K562 (cell line): Measurements from ENCODE around the gene RNF41. TPM values are rescaled to one million over a fixed set of nuclear protein-coding genes. Genes with fewer than 3 reads are reported as not detected.

Source experiments
- CCNT2 ChIP-seq: IDR thresholded peaks from 2 replicates; pipeline ENCODE4 v1.6.1; 2011; ENCODE audit warnings: borderline replicate concordance, low read depth, mild to moderate bottlenecking, moderate library complexity, mixed read lengths, low read length; ENCODE audit not compliant: insufficient read length; ENCODE audit errors: extremely low read depth
- EP400 ChIP-seq: fragments of 450-650 bp; IDR thresholded peaks from 2 replicates; pipeline ENCODE4 v1.6.1; 2017; ENCODE audit warnings: antibody characterized with exemption, mild to moderate bottlenecking, moderate library complexity
- HMGN3 ChIP-seq: IDR thresholded peaks from 2 replicates; pipeline ENCODE4 v1.6.1; 2011; ENCODE audit warnings: borderline replicate concordance, low read depth, mild to moderate bottlenecking, mixed read lengths, low read length; ENCODE audit not compliant: insufficient read length; ENCODE audit errors: extremely low read depth
- HNRNPUL1 ChIP-seq: fragments of 200-400 bp; formaldehyde crosslinking; IDR thresholded peaks from 2 replicates; pipeline ENCODE4 v1.6.1; 2017; ENCODE audit warnings: low read length
- KDM5B ChIP-seq: fragments of 200-600 bp; sonication (generic); IDR thresholded peaks from 2 replicates; pipeline ENCODE4 v1.6.1; 2012; ENCODE audit warnings: low read depth, mild to moderate bottlenecking, moderate library complexity, low read length, control low read depth, inconsistent platforms; ENCODE audit not compliant: insufficient replicate concordance
- KHSRP ChIP-seq: fragments of 450-650 bp; IDR thresholded peaks from 2 replicates; pipeline ENCODE4 v1.6.1; 2017
- MIER1 ChIP-seq: fragments of 450-650 bp; IDR thresholded peaks from 2 replicates; pipeline ENCODE4 v1.6.1; 2016; ENCODE audit warnings: antibody characterized with exemption, mild to moderate bottlenecking, low read depth
- MYC ChIP-seq, 2 experiments: fragments of 250-450 bp in 1 of 2; sonication (Bioruptor Pico) in 1 of 2; IDR thresholded peaks; 2 replicates each; pipeline versions ENCODE4 v1.5.1 to v1.6.1; 2012 to 2021; ENCODE audit warnings: low read depth in 2 of 2, borderline replicate concordance in 1 of 2, improper control_type of control experiment in 1 of 2, low read length in 1 of 2, mild to moderate bottlenecking in 1 of 2, moderate library complexity in 1 of 2
- NFE2L1 ChIP-seq: fragments of 450-650 bp; IDR thresholded peaks from 2 replicates; pipeline ENCODE4 v1.6.1; 2016; ENCODE audit warnings: missing genetic modification characterization, low read depth, mild to moderate bottlenecking, missing compliant biosample characterization, moderate library complexity, borderline replicate concordance
- NFIC ChIP-seq: fragments of 450-650 bp; IDR thresholded peaks from 2 replicates; pipeline ENCODE4 v1.6.1; 2017; ENCODE audit warnings: mild to moderate bottlenecking, inconsistent platforms
- POLR2A ChIP-seq: fragments of 450-650 bp; conservative IDR thresholded peaks from 2 replicates; pipeline ENCODE4 v1.6.1; 2016
- POLR2AphosphoS2 ChIP-seq: IDR thresholded peaks from 2 replicates; pipeline ENCODE4 v1.6.1; 2012; ENCODE audit warnings: low read length, improper control_type of control experiment
- SLC30A9 ChIP-seq: fragments of 250-450 bp; sonication (Bioruptor Pico); IDR thresholded peaks from 2 replicates; pipeline ENCODE4 v1.8.0; 2022; ENCODE audit warnings: mild to moderate bottlenecking, moderate library complexity
- STAT5A ChIP-seq: IDR thresholded peaks from 2 replicates; pipeline ENCODE4 v1.6.1; 2012; ENCODE audit warnings: low read length, inconsistent platforms, borderline replicate concordance
- ZNF212 ChIP-seq: fragments of 450-650 bp; formaldehyde crosslinking; IDR thresholded peaks from 2 replicates; pipeline ENCODE4 v1.4.0; 2020; ENCODE audit warnings: mild to moderate bottlenecking
- polyA plus RNA-seq, 8 experiments: library from polyadenylated mRNA; depleted of rRNA in 4 of 8; stranded (reverse) in 5 of 8; unstranded in 3 of 8; fragments of >200 nt; fragmentation: Nextera tagmentation in 2 of 8; fragmentation: Illumina TruSeq in 1 of 8; extraction: Ambion mirVana in 2 of 8; extraction: Trizol in 1 of 8; gene quantifications; 2 replicates each; pipeline versions ENCODE4 v1.2.1 to v1.2.3, GENCODE V29; 2011 to 2014; ENCODE audit warnings: inconsistent platforms in 1 of 8, missing spikeins in 1 of 8
- total RNA-seq, 7 experiments: library from RNA; depleted of rRNA in 6 of 7; stranded (reverse); fragments of >200 nt in 6 of 7; fragmentation: Illumina TruSeq in 2 of 7; extraction: Trizol in 2 of 7; gene quantifications; 2 replicates each; pipeline versions ENCODE4 v1.2.1 to v1.2.3, GENCODE V29; 2011 to 2021; ENCODE audit warnings: low replicate concordance in 1 of 7
- TF ChIP-seq, protein P1 (sequence below): fragments of 250-450 bp; sonication (Bioruptor Pico); IDR thresholded peaks from 2 replicates; pipeline ENCODE4 v1.4.0; 2020
- TF ChIP-seq, protein P2 (sequence below): fragments of 450-650 bp; formaldehyde crosslinking; IDR thresholded peaks from 2 replicates; pipeline ENCODE4 v1.4.0; 2022; ENCODE audit warnings: missing genetic modification characterization
- TF ChIP-seq, protein P3 (sequence below): fragments of 450-650 bp; formaldehyde crosslinking; IDR thresholded peaks from 2 replicates; pipeline ENCODE4 v1.4.0; 2020; ENCODE audit warnings: mild to moderate bottlenecking, moderate library complexity
- TF ChIP-seq, protein P4 (sequence below): sonication (generic); formaldehyde crosslinking; IDR thresholded peaks from 2 replicates; pipeline ENCODE4 v1.8.1; 2023; ENCODE audit warnings: mild to moderate bottlenecking, missing genetic modification reagents
- TF ChIP-seq, protein P5 (sequence below): fragments of 250-450 bp; sonication (Bioruptor Pico); IDR thresholded peaks from 2 replicates; pipeline ENCODE4 v1.8.0; 2022; ENCODE audit warnings: moderate library complexity, mild to moderate bottlenecking, inconsistent platforms

RNF41 gene
- total and polyA plus RNA-seq, 9 of the 15 experiments (the other 6 are each of a cell fraction or from before 2014, with no cell fraction given), result 28.2 to 46.8 (median 33.8) TPM

DNA sequence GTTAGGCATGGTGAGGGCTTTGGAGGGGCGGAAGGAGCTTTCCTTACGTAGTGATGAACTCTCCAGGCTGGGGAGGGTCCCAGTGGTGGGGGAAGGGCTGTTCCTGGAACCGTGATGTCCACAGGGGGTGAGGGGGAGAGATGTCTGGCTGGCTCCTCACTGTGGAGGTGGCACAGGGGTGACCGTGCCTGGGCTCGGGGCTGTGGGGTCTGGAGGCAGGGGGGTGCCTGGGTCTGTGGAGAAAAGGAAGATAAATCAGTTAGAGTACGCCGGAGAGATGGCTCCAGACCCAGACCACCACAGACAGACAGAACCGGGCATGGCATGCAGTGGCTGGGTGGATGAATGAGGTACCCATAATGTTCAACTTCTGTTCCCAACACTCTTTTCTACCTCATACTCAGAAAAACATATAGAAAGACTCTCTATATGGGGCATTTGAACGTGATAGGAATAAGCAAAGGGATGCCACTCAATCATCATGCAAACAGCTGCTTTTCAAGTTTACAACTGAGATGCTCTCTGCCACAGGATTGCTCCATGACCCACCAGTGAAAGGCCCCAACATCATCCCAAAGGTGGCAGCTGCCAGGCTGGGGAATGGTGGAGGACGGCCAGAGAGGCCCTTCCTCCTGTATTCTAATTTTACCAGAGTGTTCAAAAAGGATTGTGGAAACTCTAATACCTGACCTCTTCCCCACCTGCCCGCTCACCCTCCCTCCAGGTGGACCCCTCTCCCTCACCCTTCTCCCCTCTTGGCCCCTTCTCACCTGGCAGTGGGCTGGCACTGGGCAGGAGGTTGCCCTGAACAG is 58.0 kb downstream of the RNF41 start (continued):
- no peak for TF ChIP-seq KHSRP
- TF ChIP-seq NFE2L1 (tag), result no peak
- peak; percentile 20 for TF ChIP-seq KDM5B
- TF ChIP-seq, protein P1, sequence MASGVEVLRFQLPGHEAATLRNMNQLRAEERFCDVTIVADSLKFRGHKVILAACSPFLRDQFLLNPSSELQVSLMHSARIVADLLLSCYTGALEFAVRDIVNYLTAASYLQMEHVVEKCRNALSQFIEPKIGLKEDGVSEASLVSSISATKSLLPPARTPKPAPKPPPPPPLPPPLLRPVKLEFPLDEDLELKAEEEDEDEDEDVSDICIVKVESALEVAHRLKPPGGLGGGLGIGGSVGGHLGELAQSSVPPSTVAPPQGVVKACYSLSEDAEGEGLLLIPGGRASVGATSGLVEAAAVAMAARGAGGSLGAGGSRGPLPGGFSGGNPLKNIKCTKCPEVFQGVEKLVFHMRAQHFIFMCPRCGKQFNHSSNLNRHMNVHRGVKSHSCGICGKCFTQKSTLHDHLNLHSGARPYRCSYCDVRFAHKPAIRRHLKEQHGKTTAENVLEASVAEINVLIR (CRISPR knock-in tag), result no peak
- TF ChIP-seq EP400, result no peak
- TF ChIP-seq, protein P2, sequence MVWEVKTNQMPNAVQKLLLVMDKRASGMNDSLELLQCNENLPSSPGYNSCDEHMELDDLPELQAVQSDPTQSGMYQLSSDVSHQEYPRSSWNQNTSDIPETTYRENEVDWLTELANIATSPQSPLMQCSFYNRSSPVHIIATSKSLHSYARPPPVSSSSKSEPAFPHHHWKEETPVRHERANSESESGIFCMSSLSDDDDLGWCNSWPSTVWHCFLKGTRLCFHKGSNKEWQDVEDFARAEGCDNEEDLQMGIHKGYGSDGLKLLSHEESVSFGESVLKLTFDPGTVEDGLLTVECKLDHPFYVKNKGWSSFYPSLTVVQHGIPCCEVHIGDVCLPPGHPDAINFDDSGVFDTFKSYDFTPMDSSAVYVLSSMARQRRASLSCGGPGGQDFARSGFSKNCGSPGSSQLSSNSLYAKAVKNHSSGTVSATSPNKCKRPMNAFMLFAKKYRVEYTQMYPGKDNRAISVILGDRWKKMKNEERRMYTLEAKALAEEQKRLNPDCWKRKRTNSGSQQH (CRISPR knock-in tag), result 0 out of 2 replicates have a peak, but pooled peaks have one; percentile 5
- TF ChIP-seq, protein P3, sequence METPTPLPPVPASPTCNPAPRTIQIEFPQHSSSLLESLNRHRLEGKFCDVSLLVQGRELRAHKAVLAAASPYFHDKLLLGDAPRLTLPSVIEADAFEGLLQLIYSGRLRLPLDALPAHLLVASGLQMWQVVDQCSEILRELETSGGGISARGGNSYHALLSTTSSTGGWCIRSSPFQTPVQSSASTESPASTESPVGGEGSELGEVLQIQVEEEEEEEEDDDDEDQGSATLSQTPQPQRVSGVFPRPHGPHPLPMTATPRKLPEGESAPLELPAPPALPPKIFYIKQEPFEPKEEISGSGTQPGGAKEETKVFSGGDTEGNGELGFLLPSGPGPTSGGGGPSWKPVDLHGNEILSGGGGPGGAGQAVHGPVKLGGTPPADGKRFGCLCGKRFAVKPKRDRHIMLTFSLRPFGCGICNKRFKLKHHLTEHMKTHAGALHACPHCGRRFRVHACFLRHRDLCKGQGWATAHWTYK (CRISPR knock-in tag), result no peak
- TF ChIP-seq, protein P4, sequence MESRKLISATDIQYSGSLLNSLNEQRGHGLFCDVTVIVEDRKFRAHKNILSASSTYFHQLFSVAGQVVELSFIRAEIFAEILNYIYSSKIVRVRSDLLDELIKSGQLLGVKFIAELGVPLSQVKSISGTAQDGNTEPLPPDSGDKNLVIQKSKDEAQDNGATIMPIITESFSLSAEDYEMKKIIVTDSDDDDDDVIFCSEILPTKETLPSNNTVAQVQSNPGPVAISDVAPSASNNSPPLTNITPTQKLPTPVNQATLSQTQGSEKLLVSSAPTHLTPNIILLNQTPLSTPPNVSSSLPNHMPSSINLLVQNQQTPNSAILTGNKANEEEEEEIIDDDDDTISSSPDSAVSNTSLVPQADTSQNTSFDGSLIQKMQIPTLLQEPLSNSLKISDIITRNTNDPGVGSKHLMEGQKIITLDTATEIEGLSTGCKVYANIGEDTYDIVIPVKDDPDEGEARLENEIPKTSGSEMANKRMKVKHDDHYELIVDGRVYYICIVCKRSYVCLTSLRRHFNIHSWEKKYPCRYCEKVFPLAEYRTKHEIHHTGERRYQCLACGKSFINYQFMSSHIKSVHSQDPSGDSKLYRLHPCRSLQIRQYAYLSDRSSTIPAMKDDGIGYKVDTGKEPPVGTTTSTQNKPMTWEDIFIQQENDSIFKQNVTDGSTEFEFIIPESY, result no peak
- 0 out of 2 replicates have a peak, but pooled peaks have one; percentile 32 for TF ChIP-seq POLR2AphosphoS2
- no peak for TF ChIP-seq MYC (IDR thresholded peaks at IDR 0.05; ENCODE audit: low read depth, low read length)
- no peak for TF ChIP-seq MYC (CRISPR knock-in tag; IDR thresholded peaks at IDR 0.05; ENCODE audit: borderline replicate concordance, low read depth)
- TF ChIP-seq POLR2A, result peak; percentile 18
- TF ChIP-seq CCNT2, result peak; percentile 12
- no peak for TF ChIP-seq STAT5A
- no peak for TF ChIP-seq SLC30A9 (CRISPR knock-in tag)
- no peak for TF ChIP-seq HNRNPUL1
- TF ChIP-seq NFIC, result 0 out of 2 replicates have a peak, but pooled peaks have one; percentile 7
- TF ChIP-seq, protein P5, sequence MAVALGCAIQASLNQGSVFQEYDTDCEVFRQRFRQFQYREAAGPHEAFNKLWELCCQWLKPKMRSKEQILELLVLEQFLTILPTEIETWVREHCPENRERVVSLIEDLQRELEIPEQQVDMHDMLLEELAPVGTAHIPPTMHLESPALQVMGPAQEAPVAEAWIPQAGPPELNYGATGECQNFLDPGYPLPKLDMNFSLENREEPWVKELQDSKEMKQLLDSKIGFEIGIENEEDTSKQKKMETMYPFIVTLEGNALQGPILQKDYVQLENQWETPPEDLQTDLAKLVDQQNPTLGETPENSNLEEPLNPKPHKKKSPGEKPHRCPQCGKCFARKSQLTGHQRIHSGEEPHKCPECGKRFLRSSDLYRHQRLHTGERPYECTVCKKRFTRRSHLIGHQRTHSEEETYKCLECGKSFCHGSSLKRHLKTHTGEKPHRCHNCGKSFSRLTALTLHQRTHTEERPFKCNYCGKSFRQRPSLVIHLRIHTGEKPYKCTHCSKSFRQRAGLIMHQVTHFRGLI (CRISPR knock-in tag), result no peak
- TF ChIP-seq MIER1, result no peak
- TF ChIP-seq HMGN3, result no peak
- no peak for TF ChIP-seq ZNF212 (CRISPR knock-in tag)
